SK-N-SH (cell line): ENCODE data around the gene DLG2. TPM values are rescaled to one million over a fixed set of nuclear protein-coding genes. Genes with fewer than 3 reads are reported as not detected.

Source experiments
- CTCF ChIA-PET: fragments of 300-600, 350-600 bp; formaldehyde crosslinking; extraction: SDS; loops from one replicate; lab custom pipeline; 2021; lab: Yijun Ruan, JAX
- POLR2A ChIA-PET: fragments of 350-600 bp; sonication (Branson Sonifier 250); formaldehyde crosslinking; extraction: SDS; loops from one replicate; lab custom pipeline; 2020; ENCODE audit warnings: antibody characterized with exemption, inconsistent platforms; lab: Yijun Ruan, JAX
- DNase-seq: peaks from one replicate; pipeline ENCODE4 v3.0.0; 2012
- H2AFZ ChIP-seq: fragments of 200-600 bp; sonication (generic); 2 replicates; pipeline ENCODE4 v1.8.1; 2016; ENCODE audit warnings: antibody characterized with exemption, mild to moderate bottlenecking, low read depth
- H3F3A ChIP-seq: fragments of 200-600 bp; sonication (generic); replicated peaks from 2 replicates; pipeline ENCODE3; 2016; ENCODE audit warnings: antibody characterized with exemption, mild to moderate bottlenecking; ENCODE audit not compliant: insufficient read depth
- H3K27ac ChIP-seq, 2 experiments: fragments of 200-500 bp in 1 of 2; fragments of 200-600 bp in 1 of 2; sonication (Bioruptor generic) in 1 of 2; sonication (generic), shearing (Covaris generic) in 1 of 2; 2 replicates each; pipeline versions ENCODE4 v1.5.1 to v1.6.1; 2014 to 2016; ENCODE audit warnings: low read depth in 2 of 2, inconsistent platforms in 1 of 2, low read length in 1 of 2, mild to moderate bottlenecking in 1 of 2, mixed read lengths in 1 of 2
- H3K27me3 ChIP-seq: fragments of 200-600 bp; sonication (generic), shearing (Covaris generic); 2 replicates; pipeline ENCODE4 v1.6.1; 2016; ENCODE audit warnings: mixed run types; ENCODE audit not compliant: insufficient read depth
- H3K36me3 ChIP-seq, 2 experiments: fragments of 200-500 bp in 1 of 2; fragments of 200-600 bp in 1 of 2; sonication (Bioruptor generic) in 1 of 2; sonication (generic) in 1 of 2; replicated peaks in 1 of 2; 2 replicates each; pipeline versions ENCODE3 to v1.5.1; 2014 to 2016; ENCODE audit warnings: low read length in 1 of 2, mild to moderate bottlenecking in 1 of 2; ENCODE audit not compliant: insufficient read depth in 2 of 2, control insufficient read depth in 1 of 2
- H3K4me1 ChIP-seq, 2 experiments: fragments of 200-500 bp in 1 of 2; fragments of 200-600 bp in 1 of 2; sonication (Bioruptor generic) in 1 of 2; sonication (generic), shearing (Covaris generic) in 1 of 2; 2 replicates each; pipeline versions ENCODE4 v1.5.1 to v1.6.1; 2014 to 2016; ENCODE audit warnings: low read depth in 1 of 2, low read length in 1 of 2, mixed run types in 1 of 2; ENCODE audit not compliant: insufficient read depth in 2 of 2, control insufficient read depth in 1 of 2
- H3K4me2 ChIP-seq: fragments of 200-600 bp; sonication (generic), shearing (Covaris generic); 2 replicates; pipeline ENCODE4 v1.6.1; 2017; ENCODE audit warnings: mixed run types
- H3K4me3 ChIP-seq, 2 experiments: fragments of 200-500 bp in 1 of 2; fragments of 200-600 bp in 1 of 2; sonication (Bioruptor generic) in 1 of 2; sonication (generic), shearing (Covaris generic) in 1 of 2; 2 replicates each; pipeline versions ENCODE4 v1.5.1 to v1.8.1; 2014 to 2016; ENCODE audit warnings: low read depth in 2 of 2, inconsistent platforms in 1 of 2, low read length in 1 of 2, mild to moderate bottlenecking in 1 of 2, mixed read lengths in 1 of 2, moderate library complexity in 1 of 2
- H3K79me2 ChIP-seq: fragments of 200-600 bp; sonication (generic); 2 replicates; pipeline ENCODE4 v1.8.1; 2017; ENCODE audit warnings: mild to moderate bottlenecking; ENCODE audit not compliant: insufficient read depth
- H3K9ac ChIP-seq: fragments of 200-600 bp; sonication (generic); 2 replicates; pipeline ENCODE4 v1.6.1; 2017; ENCODE audit warnings: mixed run types
- H3K9me2 ChIP-seq: fragments of 200-600 bp; sonication (generic); 2 replicates; pipeline ENCODE4 v1.6.1; 2017; ENCODE audit warnings: mixed run types
- H3K9me3 ChIP-seq: fragments of 200-600 bp; sonication (generic); 2 replicates; pipeline ENCODE4 v1.6.1; 2017; ENCODE audit warnings: mixed run types, mild to moderate bottlenecking, moderate library complexity
- H4K20me1 ChIP-seq: fragments of 200-600 bp; sonication (generic); 2 replicates; pipeline ENCODE4 v1.6.1; 2017; ENCODE audit warnings: mild to moderate bottlenecking, mixed run types; ENCODE audit not compliant: insufficient read depth
- CHD2 ChIP-seq: fragments of 150-350 bp; IDR thresholded peaks from 2 replicates; pipeline ENCODE4 v1.6.1; 2018; ENCODE audit warnings: low read length; ENCODE audit not compliant: partially characterized antibody
- CTCF ChIP-seq: fragments of 200-600 bp; sonication (generic); IDR thresholded peaks from 2 replicates; pipeline ENCODE4 v1.6.1; 2017; ENCODE audit warnings: antibody characterized with exemption, mild to moderate bottlenecking, moderate library complexity
- ELF1 ChIP-seq: IDR thresholded peaks from 2 replicates; pipeline ENCODE4 v1.4.0; 2012
- EP300 ChIP-seq, 2 experiments: IDR thresholded peaks; 2 replicates each; pipeline versions ENCODE4 v1.4.0 to v1.6.1; 2012; ENCODE audit warnings: borderline replicate concordance in 1 of 2, low read depth in 1 of 2, low read length in 1 of 2
- FOXM1 ChIP-seq: IDR thresholded peaks from 2 replicates; pipeline ENCODE4 v1.4.0; 2012; ENCODE audit warnings: low read depth, mild to moderate bottlenecking
- GABPA ChIP-seq: IDR thresholded peaks from 2 replicates; pipeline ENCODE4 v1.4.0; 2012; ENCODE audit warnings: low read depth, mild to moderate bottlenecking
- GATA2 ChIP-seq: sonication (generic); formaldehyde crosslinking; IDR thresholded peaks from 2 replicates; pipeline ENCODE4 v1.5.0; 2020; ENCODE audit warnings: mild to moderate bottlenecking, missing genetic modification reagents
- JUND ChIP-seq: IDR thresholded peaks from 2 replicates; pipeline ENCODE4 v1.4.0; 2012
- MAX ChIP-seq: IDR thresholded peaks from 2 replicates; pipeline ENCODE4 v1.4.0; 2012; ENCODE audit warnings: low read depth
- NRF1 ChIP-seq: IDR thresholded peaks from 2 replicates; pipeline ENCODE4 v1.6.1; 2012; ENCODE audit warnings: low read depth, mild to moderate bottlenecking, low read length
- POLR2AphosphoS5 ChIP-seq: IDR thresholded peaks from 2 replicates; pipeline ENCODE4 v1.6.1; 2012; ENCODE audit warnings: low read depth, low read length
- RAD21 ChIP-seq: IDR thresholded peaks from 2 replicates; pipeline ENCODE4 v1.6.1; 2012; ENCODE audit warnings: mild to moderate bottlenecking, low read length
- RCOR1 ChIP-seq: fragments of 150-350 bp; IDR thresholded peaks from 2 replicates; pipeline ENCODE4 v1.6.1; 2017; ENCODE audit warnings: antibody characterized with exemption, low read length
- REST ChIP-seq: IDR thresholded peaks from 2 replicates; pipeline ENCODE4 v1.6.1; 2012; ENCODE audit warnings: mild to moderate bottlenecking, low read depth, low read length, moderate library complexity
- RFX5 ChIP-seq: IDR thresholded peaks from 2 replicates; pipeline ENCODE4 v1.6.1; 2012; ENCODE audit warnings: mild to moderate bottlenecking, improper control_type of control experiment, low read length
- SIN3A ChIP-seq: IDR thresholded peaks from 2 replicates; pipeline ENCODE4 v1.6.1; 2012; ENCODE audit warnings: low read depth, mild to moderate bottlenecking, low read length, moderate library complexity, borderline replicate concordance
- TAF1 ChIP-seq: IDR thresholded peaks from 2 replicates; pipeline ENCODE4 v1.6.1; 2012; ENCODE audit warnings: low read depth, mild to moderate bottlenecking, low read length, moderate library complexity, borderline replicate concordance
- TEAD4 ChIP-seq: IDR thresholded peaks from 2 replicates; pipeline ENCODE4 v1.4.0; 2012; ENCODE audit warnings: mild to moderate bottlenecking, borderline replicate concordance; ENCODE audit not compliant: insufficient read depth
- USF2 ChIP-seq: fragments of 150-350 bp; IDR thresholded peaks from 2 replicates; pipeline ENCODE4 v1.6.1; 2017; ENCODE audit warnings: antibody characterized with exemption, low read length, low read depth, borderline replicate concordance
- ZBTB33 ChIP-seq: IDR thresholded peaks from 2 replicates; pipeline ENCODE4 v1.4.0; 2012; ENCODE audit warnings: low read depth, borderline replicate concordance
- WGBS: methylation state at CpG from one replicate; pipeline ENCODE4 v1.1.6; 2017; ENCODE audit warnings: low lambda C conversion rate; 5-methylcytosine and 5-hydroxymethylcytosine counted together
- polyA plus RNA-seq, 3 experiments: library from polyadenylated mRNA; depleted of rRNA; stranded (reverse); fragments of >200 nt; gene quantifications; 2 replicates each; pipeline ENCODE4 v1.2.3, GENCODE V29; 2012

Gene DLG2
- polyA plus RNA-seq, 1 of the 3 experiments (the other 2 are of a cell fraction), result 0.21 TPM

- POLR2A ChIA-PET, result no interaction called here
- CTCF ChIA-PET, result no interaction called here
Observed at GRCh38 chr11:85634747-85635146, 7.6 kb upstream of the DLG2 start.

More at GRCh38 chr11:85634747-85635146, 7.6 kb upstream of the DLG2 start:
- H3K27me3 ChIP-seq, result no peaks in the 10 kb centered on the region
- no peak overlapping the region for H3K4me2 ChIP-seq
- no peak overlapping the region for H3K4me3 ChIP-seq
- no peaks in the 10 kb centered on the region for H3K9me3 ChIP-seq
- H3K79me2 ChIP-seq, result peaks cover 49% of the 10 kb centered on the region
- no peaks in the 10 kb centered on the region for H4K20me1 ChIP-seq
- no peaks in the 10 kb centered on the region for H3K9me2 ChIP-seq
- no peak overlapping the region for H3K27ac ChIP-seq
- DNase-seq, result no peak
- 87% methylated on average over 3 of the region's 3 CpGs for WGBS
- peaks cover 43 to 47% of the 10 kb centered on the region in 2 experiments for H3K36me3 ChIP-seq
- H3F3A ChIP-seq, result no peaks in the 10 kb centered on the region
- H3K4me1 ChIP-seq, result no peaks in the 10 kb centered on the region; a peak in 2 of 4 replicates
- TF ChIP-seq POLR2AphosphoS5 (no peak), USF2 (no peak), NRF1 (no peak), CTCF (no peak), CHD2 (no peak), FOXM1 (no peak), GATA2 (CRISPR knock-in tag) (no peak), TAF1 (no peak), EP300 (IDR thresholded peaks at IDR 0.05; ENCODE audit: borderline replicate concordance in 1 of 2, low read depth in 1 of 2, low read length in 1 of 2) (no peak), REST (no peak), MAX (no peak), TEAD4 (no peak), RCOR1 (no peak), JUND (no peak), SIN3A (no peak), GABPA (no peak), RAD21 (no peak), ELF1 (no peak), ZBTB33 (no peak), RFX5 (no peak)
- H3K9ac ChIP-seq, result no peak overlapping the region
- H2AFZ ChIP-seq, result no peak overlapping the region
